ENCODE results near the gene GABRB2.

Gene GABRB2

GRCh38 chr5:161409471-161409870, 137.1 kb downstream of the GABRB2 start:
- TF ChIP-seq, protein P1, sequence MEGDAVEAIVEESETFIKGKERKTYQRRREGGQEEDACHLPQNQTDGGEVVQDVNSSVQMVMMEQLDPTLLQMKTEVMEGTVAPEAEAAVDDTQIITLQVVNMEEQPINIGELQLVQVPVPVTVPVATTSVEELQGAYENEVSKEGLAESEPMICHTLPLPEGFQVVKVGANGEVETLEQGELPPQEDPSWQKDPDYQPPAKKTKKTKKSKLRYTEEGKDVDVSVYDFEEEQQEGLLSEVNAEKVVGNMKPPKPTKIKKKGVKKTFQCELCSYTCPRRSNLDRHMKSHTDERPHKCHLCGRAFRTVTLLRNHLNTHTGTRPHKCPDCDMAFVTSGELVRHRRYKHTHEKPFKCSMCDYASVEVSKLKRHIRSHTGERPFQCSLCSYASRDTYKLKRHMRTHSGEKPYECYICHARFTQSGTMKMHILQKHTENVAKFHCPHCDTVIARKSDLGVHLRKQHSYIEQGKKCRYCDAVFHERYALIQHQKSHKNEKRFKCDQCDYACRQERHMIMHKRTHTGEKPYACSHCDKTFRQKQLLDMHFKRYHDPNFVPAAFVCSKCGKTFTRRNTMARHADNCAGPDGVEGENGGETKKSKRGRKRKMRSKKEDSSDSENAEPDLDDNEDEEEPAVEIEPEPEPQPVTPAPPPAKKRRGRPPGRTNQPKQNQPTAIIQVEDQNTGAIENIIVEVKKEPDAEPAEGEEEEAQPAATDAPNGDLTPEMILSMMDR (IDR thresholded peaks at IDR 0.05): no peak
- TF ChIP-seq ZFX (IDR thresholded peaks at IDR 0.05; ENCODE audit: borderline replicate concordance): no peak
- no peak overlapping the region for H3K27ac ChIP-seq

DNA sequence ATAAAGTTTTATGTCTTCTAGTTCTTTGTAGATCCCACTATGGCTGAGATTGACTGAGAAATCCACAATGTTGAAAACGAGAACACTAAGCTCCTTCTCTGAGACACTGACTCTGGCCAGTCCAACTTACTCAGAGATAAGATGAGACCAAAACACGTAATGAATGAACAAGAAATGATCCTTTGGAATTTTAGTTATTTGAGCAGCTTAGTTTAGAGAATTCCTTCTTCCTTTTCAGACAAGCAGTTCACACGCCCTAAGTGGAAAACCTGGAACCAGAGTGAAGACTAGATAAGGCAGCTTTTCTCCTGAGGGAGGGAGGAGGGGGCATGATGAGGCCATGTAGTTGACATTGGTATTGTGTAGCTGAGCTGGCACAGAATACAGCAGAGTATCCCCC, 139.6 kb downstream of the GABRB2 start:
- no peak for TF ChIP-seq ZFX (IDR thresholded peaks at IDR 0.05; ENCODE audit: borderline replicate concordance)
- TF ChIP-seq, protein P1 (IDR thresholded peaks at IDR 0.05): no peak
- H3K27ac ChIP-seq: no peak overlapping the region

DNA sequence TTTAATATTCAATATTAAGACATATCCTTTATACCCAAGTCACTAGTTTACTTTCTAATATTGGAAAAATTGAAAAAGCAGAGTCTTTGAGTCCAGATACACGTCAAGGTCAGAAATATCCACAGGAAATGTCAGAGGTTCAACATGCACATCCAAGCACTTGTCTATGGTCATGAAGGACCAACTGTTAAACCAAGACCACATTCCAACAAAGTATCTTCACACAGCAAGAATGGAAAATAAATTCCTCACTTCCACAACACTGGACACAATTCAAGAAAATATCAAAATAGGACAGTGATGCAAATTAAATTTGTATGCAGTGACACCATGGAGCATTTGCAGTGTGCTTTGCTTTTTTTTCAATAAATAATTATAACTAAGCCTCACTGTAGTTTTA, 142.5 kb downstream of the GABRB2 start:
- no peak overlapping the region for H3K27ac ChIP-seq
- TF ChIP-seq ZFX (IDR thresholded peaks at IDR 0.05; ENCODE audit: borderline replicate concordance): no peak
- TF ChIP-seq, protein P1 (IDR thresholded peaks at IDR 0.05): no peak

GRCh38 chr5:161403121-161403520, 143.4 kb downstream of the GABRB2 start:
- H3K27ac ChIP-seq: no peak overlapping the region
- TF ChIP-seq ZFX (IDR thresholded peaks at IDR 0.05; ENCODE audit: borderline replicate concordance): no peak
- TF ChIP-seq, protein P1 (IDR thresholded peaks at IDR 0.05): no peak

- TF ChIP-seq, protein P1 (IDR thresholded peaks at IDR 0.05): no peak
- TF ChIP-seq ZFX (IDR thresholded peaks at IDR 0.05; ENCODE audit: borderline replicate concordance): no peak
- no peak overlapping the region for H3K27ac ChIP-seq
Observed at GRCh38 chr5:161400583-161400982, 145.9 kb downstream of the GABRB2 start.

- H3K27ac ChIP-seq: no peak overlapping the region
- TF ChIP-seq, protein P1 (IDR thresholded peaks at IDR 0.05): no peak
- TF ChIP-seq ZFX (IDR thresholded peaks at IDR 0.05; ENCODE audit: borderline replicate concordance): no peak
Observed at GRCh38 chr5:161399996-161400562, 146.4 kb downstream of the GABRB2 start.

GRCh38 chr5:161397448-161397847, 149.1 kb downstream of the GABRB2 start:
- TF ChIP-seq, protein P1 (IDR thresholded peaks at IDR 0.05): no peak
- TF ChIP-seq ZFX (IDR thresholded peaks at IDR 0.05; ENCODE audit: borderline replicate concordance): no peak
- H3K27ac ChIP-seq: no peak overlapping the region

Measured in 22Rv1 (cell line).